Stimulated activated CD4-positive, alpha-beta T cell treated with anti-CD3 and anti-CD28 coated beads, Interleukin-12 subunit alpha, Interleukin-12 subunit beta, amount 100 ng/mL, for 4 hours (primary cell): ENCODE results near the gene PTRHD1.

Source experiments
- DNase-seq: peaks from one replicate; pipeline ENCODE4 v3.0.0-alpha.2; 2020

PTRHD1 gene

DNA sequence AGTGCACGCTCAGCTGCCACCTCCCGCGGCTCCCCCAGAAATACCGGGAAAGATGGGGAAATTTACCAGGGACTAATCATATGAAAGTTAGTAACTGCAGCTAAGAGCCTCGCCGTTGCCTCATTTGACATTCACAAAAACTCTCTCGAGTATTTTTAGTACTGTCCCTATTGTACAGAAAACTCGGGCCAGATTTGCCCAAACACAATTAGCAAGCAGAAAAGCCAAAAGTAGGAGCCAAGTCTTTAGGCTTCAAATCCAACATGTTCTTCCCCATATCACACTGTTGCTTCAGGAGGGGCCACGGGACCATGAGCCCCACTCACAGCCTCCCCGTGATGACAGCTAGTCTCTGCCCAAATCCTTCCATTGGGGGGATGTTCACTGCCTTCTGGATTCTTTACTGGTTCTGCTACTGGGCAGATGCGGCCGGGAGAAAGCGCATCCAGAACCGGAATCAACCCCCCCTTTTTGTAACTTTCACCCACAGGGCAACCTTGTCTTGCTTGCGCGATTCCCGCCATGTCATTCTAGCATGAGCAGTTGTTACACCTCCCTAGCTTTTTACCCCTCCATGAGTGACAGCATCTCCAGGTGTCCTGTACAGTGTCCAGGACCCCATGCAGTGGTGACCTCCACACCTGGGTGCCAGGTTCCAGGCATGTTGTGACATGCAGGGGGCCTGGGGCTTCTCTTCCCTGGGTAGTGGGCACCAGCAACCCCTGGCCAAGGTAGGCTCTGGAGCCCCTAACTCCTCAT, 35.2 kb upstream of the PTRHD1 start:
- no peak for DNase-seq

DNA sequence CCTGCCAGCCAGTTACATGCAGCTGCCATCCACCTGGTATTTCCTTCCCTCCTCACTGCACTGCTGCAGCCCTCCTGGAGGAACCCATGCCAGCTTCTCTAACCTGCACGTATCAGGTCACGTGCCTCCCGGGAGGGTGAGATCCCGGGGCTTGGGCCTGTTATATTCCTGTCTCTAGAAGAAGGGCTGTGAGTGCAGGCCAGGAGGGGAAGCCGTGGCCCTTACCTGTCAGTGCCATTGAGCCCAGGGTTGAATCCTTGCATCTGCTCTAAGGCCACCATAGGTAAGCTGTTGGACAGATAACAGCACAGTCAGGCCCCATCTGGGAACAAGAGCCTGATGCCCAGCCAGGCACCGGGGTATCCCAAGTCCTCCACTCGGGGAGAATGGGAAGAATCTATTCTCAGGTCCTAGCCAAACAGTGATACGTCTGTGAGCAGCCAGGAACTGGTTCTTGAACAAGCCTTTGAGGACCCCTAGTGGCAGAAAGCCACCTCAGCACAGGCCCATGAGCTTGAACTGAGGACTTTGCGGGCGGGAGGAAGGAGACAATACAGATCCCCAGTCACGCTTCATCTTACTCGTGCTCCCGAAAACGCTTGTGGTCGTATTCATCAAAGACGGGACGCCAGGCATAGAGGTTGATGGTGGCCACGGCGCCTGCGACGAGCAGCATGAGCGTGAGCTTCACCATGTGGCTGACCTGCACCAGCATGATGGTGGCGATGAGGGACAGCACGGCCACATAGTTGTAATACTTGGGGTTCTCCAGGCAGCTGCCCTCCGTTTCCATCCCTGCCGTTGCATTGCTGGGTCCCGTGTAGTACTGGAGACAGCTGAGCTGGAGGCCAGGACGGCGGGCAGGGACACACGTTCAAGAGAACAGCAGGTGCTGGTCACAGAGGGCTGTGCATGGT, 34.4 kb upstream of the PTRHD1 start:
- peak; percentile 55 for DNase-seq

GRCh38 chr2:24826773-24827145, 33.6 kb upstream of the PTRHD1 start:
- DNase-seq: no peak

- no peak for DNase-seq
Measured at GRCh38 chr2:24825883-24826772, 32.9 kb upstream of the PTRHD1 start.

DNA sequence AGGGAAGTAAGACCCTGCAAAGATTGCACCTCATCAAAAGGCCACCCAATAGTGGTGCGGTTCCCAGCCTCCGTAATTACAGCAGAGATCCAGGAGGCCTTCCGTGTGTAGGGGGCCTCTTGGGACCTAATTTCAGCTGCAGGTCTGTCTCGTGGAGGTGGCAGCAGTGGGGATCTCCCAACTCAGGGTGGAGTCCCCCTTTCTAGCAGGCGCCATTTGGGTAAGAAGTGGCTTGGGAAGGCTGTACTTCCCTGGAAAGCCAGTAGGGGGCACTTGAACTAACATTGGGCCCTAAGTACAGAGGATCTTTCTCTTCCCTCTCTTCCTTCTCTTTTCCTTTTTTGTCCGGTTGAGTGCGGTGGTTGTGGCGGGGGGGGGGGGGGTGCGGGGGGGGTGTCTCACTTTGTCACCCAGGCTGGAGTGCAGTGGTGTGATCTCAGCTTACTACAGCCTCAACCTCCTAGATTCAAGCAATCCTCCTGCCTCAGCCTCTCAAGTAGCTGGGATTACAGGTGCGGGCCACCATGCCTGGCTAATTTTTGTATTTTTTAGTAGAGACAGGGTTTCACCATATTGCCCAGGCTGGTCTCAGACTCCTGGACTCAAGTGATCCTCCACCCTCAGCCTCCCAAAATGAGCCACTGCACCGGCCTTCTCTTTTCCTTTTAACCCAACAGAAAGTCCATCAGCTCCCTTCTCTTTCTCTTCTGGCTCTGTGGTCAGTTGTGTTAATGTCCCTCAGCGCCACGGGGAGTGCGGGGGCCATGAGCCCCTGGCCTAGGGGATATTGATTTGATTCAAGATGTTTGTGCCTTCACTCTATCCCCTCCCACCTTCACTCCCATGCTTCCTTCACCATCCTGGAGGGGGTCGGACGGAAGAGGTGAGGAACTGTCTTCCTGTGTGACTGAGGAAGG, 32.0 kb upstream of the PTRHD1 start:
- DNase-seq: peak; percentile 13

DNA sequence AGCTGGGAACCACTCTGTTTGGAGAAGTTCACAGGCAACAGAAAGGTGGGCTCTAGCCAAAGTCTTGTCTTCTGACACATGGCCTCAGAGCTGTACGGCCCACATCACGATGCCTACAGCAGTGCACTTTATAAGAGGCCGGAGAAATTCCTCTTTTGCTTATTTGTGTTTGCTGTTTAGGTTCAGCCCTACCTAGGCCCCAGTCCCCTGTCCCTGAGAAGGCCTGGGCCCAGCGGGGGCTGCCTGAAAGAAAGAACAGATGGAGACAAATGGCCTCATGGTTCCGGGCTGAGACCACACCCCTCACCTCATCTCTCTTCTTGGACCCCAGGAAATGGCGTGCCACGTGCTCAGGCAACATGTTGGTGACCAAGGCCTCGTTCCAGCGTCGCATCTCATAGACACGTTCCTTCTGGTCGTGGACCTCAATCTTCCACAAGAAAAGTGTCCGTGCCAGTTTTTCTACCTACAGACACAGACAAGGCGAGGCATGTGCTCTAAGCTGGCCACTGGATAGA, 30.9 kb upstream of the PTRHD1 start:
- DNase-seq: no peak

GRCh38 chr2:24822049-24822706, 29.0 kb upstream of the PTRHD1 start:
- DNase-seq: no peak

DNA sequence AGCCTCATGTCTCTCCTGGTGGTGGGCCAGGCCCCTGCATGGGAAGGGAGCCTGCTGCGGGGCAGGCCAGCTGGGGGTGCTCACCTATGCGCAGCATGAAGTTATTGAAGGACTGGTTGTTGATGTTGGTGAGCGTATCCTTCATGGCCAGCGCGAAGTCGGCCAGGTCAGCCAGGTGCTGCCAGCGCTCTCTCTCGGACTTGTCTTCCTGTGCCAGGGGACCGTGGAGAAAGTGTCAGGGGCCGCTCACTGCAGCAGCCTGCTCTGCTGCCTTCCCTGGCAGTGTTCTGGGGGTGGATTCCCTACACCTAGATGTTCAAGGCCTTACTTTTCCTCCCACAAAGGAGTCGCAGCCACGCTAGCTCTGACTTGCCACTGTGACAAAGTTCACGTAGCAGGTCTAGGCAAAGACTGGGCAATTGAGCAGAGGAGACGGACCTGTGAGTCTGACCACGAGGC, 28.3 kb upstream of the PTRHD1 start:
- DNase-seq: no peak

GRCh38 chr2:24820598-24821432, 27.6 kb upstream of the PTRHD1 start:
- DNase-seq: no peak

DNA sequence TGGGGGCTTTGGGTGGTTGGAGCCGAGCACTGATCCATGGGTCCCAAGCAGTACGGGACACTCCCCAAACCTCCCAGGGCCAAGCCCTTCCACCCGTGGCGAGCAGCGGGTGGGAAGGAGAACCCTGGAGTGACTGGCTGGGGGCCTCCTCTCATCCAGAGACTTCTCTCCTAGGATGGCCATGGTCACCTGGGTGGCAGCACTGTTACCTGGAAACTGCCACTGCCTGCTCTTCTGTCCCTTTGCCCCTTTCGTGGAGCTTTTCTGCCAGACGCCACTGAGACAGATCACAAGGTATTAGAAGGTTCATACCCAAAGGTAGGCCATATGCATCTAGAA, 27.0 kb upstream of the PTRHD1 start:
- no peak for DNase-seq

DNA sequence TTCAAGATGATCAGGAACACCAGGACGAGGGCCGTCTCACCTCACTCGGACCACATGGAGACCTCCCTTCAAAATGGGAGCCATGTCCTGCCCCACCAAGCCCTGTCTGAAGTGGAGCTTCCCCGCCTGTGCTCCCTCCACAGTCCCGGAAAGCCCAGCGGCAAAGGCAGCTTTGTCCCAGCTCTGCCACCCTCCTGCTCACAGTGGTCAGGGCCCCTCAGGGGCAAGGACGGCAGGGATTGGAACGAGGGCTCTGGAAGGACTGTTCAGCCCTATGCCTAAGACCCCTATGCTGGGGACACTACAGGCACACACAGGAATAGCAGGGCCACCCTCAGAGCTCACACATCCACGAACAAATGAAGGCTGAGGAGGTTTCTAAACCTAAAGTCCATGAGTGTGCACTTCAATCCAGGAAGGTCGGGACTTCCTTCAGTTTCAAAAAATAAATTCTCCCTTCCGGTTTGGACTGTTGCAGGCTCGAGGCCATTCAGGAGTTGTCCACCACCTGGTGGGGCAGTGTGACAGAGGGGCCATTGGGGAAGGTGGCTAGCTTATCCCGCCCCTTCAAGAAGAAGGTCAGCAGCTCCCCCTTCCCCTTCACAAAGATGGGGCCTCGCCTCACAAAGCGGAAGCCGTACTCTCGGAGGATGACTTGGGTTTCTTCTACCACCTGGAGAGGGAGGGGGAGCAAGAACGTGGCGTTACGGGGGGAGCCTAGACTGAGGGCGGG, 26.4 kb upstream of the PTRHD1 start:
- no peak for DNase-seq

DNA sequence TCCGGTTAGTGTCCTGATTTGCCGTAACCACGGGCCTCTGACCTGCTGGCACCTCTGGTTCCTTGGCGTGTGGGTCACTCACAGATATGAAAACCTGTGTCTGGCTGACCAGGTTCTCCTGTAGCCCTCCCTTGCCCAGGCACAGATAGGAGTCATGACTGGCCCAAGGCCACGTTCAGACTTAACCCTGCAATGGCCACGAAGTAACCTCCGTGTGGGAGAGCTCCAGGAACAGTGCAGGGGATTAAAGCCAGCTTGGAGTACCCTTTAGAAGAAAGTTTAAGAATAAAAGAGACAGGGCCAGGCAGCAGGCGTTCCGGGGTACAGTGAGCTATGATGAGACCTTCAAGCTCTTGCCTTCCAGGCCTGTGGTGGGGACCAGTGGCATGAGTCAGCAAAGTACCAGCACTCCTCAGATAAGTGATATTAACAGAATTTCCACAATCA, 25.6 kb upstream of the PTRHD1 start:
- DNase-seq: no peak

GRCh38 chr2:24816884-24817283, 23.7 kb upstream of the PTRHD1 start:
- DNase-seq: no peak

- DNase-seq: no peak
Measured at GRCh38 chr2:24816404-24816803, 23.2 kb upstream of the PTRHD1 start.

- no peak for DNase-seq
Measured at GRCh38 chr2:24815171-24815570, 22.0 kb upstream of the PTRHD1 start.

DNA sequence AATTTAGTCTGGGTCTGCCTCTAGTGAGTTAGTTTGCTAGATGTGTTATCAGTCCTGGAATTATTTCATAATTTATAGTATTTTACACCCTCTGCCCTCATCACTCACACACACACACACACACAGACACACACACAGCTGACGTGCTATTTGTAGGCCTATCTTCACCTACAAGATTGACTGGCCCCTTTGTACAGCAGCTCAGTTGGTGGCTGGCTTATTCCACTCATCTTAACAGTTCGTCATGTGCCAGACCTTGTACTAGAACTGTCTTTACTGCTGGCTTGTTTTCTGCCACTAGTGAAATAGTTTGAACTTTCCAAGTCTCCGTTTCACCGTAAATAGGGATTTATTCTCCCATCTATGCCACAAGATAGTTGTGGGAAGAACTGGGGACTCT, 21.3 kb upstream of the PTRHD1 start:
- no peak for DNase-seq

- DNase-seq: no peak
Measured at GRCh38 chr2:24813691-24814137, 20.5 kb upstream of the PTRHD1 start.

- DNase-seq: no peak
Measured at GRCh38 chr2:24809316-24810007, 16.3 kb upstream of the PTRHD1 start.

DNA sequence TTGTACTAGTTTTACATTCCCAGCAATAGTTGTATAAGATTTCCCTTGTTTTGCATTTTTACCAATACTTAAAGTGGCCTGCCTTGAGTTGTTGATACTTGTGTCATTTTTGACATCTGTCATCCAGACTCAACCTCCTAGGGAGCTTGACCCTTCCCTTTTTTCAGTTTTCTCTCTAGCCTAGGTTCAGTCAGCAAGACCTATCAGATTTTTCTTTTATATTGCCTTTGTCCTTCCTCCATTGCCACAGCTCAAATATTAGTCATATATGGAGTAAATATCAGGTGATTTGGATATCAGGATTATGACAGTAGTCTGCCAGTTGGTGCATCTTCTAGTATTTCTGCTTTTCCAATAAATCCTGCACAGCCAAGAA, 13.5 kb upstream of the PTRHD1 start:
- DNase-seq: no peak
